Panc1 (cell line): ENCODE measurements around the gene EDRF1.
A peak's percentile ranks its signal among the peaks of the same experiment; 100 is the strongest.

Source experiments
- CTCF ChIP-seq: fragments of 450-650 bp; IDR thresholded peaks from 2 replicates; pipeline ENCODE4 v1.5.1; 2017; ENCODE audit warnings: mild to moderate bottlenecking
- POLR2AphosphoS5 ChIP-seq: IDR thresholded peaks from 2 replicates; pipeline ENCODE4 v1.6.1; 2012; ENCODE audit warnings: mild to moderate bottlenecking, low read depth, low read length, moderate library complexity
- REST ChIP-seq, 2 experiments: IDR thresholded peaks; 2 replicates each; pipeline ENCODE4 v1.6.1; 2011 to 2012; ENCODE audit warnings: low read depth in 2 of 2, control low read depth in 1 of 2, low read length in 1 of 2, mild to moderate bottlenecking in 1 of 2, moderate library complexity in 1 of 2; ENCODE audit not compliant: insufficient read depth in 1 of 2
- SIN3A ChIP-seq: IDR thresholded peaks from 2 replicates; pipeline ENCODE4 v1.6.1; 2012; ENCODE audit warnings: low read depth, mild to moderate bottlenecking, low read length, moderate library complexity, borderline replicate concordance; ENCODE audit not compliant: insufficient read depth
- TCF7L2 ChIP-seq: IDR thresholded peaks from 2 replicates; pipeline ENCODE4 v1.6.1; 2011; ENCODE audit warnings: mild to moderate bottlenecking, low read depth, low read length, inconsistent platforms

GRCh38 chr10:125707541-125708468 lies 11.7 kb upstream of the EDRF1 start:
- TF ChIP-seq POLR2AphosphoS5 (peak; percentile 61), TCF7L2 (peak; percentile 91), CTCF (no peak), REST (IDR thresholded peaks at IDR 0.05; ENCODE audit: insufficient read depth in 1 of 2, low read depth in 2 of 2, low read length in 1 of 2) (no peak), SIN3A (no peak)
